HepG2 (cell line): ENCODE results near the gene GRK5. TPM values are rescaled to one million over a fixed set of nuclear protein-coding genes. Genes with fewer than 3 reads are reported as not detected.

Experiments
- ATAC-seq: fragments of 200-7000 bp; cut with Tn5 transposase; 3 replicates; pipeline ENCODE4 v1.9.1; 2020; ENCODE audit warnings: mild to moderate bottlenecking, moderate library complexity
- BruUV-seq: library from RNA; stranded (reverse); fragments of 400-500 nt; replicated peaks from 2 replicates; lab custom pipeline; 2021; lab: Mats Ljungman, UMichigan
- CTCF ChIA-PET: fragments of 300-600 bp; formaldehyde crosslinking; extraction: SDS; loops from one replicate; lab custom pipeline; 2021; ENCODE audit warnings: low total read pairs, inconsistent platforms, low intra/inter-chr PET ratio; lab: Yijun Ruan, JAX
- POLR2A ChIA-PET: fragments of 350-600 bp; sonication (Branson Sonifier 250); formaldehyde crosslinking; loops from one replicate; lab custom pipeline; 2020; ENCODE audit warnings: antibody characterized with exemption, inconsistent platforms; lab: Yijun Ruan, JAX
- DNase-seq: peaks from one replicate; pipeline ENCODE4 v3.0.0-alpha.2; 2015; ENCODE audit warnings: low spot score
- FAIRE-seq: peaks from 3 replicates; lab custom pipeline; 2011; peaks lifted over from hg19 to GRCh38; lab: Jason Lieb, UNC
- H2AFZ ChIP-seq: one replicate; pipeline ENCODE4 v1.6.1; 2011; ENCODE audit warnings: low read length, inconsistent platforms
- H3K27ac ChIP-seq: fragments of 300-600 bp; 3 replicates; pipeline ENCODE4 v1.8.0; 2011; ENCODE audit warnings: mixed run types, mild to moderate bottlenecking, mixed read lengths, low read length, inconsistent platforms; ENCODE audit not compliant: insufficient read depth; ENCODE audit errors: extremely low read length
- H3K27me3 ChIP-seq, 2 experiments: fragments of 200-600 bp in 1 of 2; 2 replicates in 1 of 2; 3 replicates in 1 of 2; pipeline versions ENCODE4 v1.6.0 to v1.8.0; 2011; ENCODE audit warnings: low read length in 2 of 2, mild to moderate bottlenecking in 2 of 2, moderate library complexity in 2 of 2, inconsistent platforms in 1 of 2; ENCODE audit not compliant: insufficient read depth in 2 of 2, control insufficient read depth in 1 of 2
- H3K36me3 ChIP-seq, 2 experiments: fragments of 200-600 bp in 1 of 2; replicated peaks in 1 of 2; 2 replicates in 1 of 2; 3 replicates in 1 of 2; pipeline versions ENCODE4 v1.5.1 to v1.8.0; 2011; ENCODE audit warnings: low read length in 2 of 2, inconsistent platforms in 1 of 2; ENCODE audit not compliant: insufficient read depth in 2 of 2, control insufficient read depth in 1 of 2
- H3K4me1 ChIP-seq: 2 replicates; pipeline ENCODE4 v1.5.1; 2012; ENCODE audit warnings: low read length, inconsistent platforms; ENCODE audit not compliant: insufficient read depth
- H3K4me2 ChIP-seq: 2 replicates; pipeline ENCODE4 v1.6.0; 2011; ENCODE audit warnings: low read depth, low read length, inconsistent platforms
- H3K4me3 ChIP-seq, 3 experiments: fragments of 200-600 bp in 1 of 3; sonication (generic), shearing (Covaris generic) in 1 of 3; replicated peaks in 1 of 3; 2 replicates each; pipeline ENCODE4 v1.5.1; 2011 to 2016; ENCODE audit warnings: low read length in 3 of 3, inconsistent platforms in 2 of 3, low read depth in 2 of 3, mild to moderate bottlenecking in 2 of 3, control low read depth in 1 of 3, mixed read lengths in 1 of 3; ENCODE audit not compliant: insufficient read depth in 1 of 3
- H3K79me2 ChIP-seq: one replicate; pipeline ENCODE4 v1.6.1; 2011; ENCODE audit warnings: low read length, inconsistent platforms; ENCODE audit not compliant: insufficient read depth
- H3K9ac ChIP-seq: 2 replicates; pipeline ENCODE4 v1.6.0; 2011; ENCODE audit warnings: mild to moderate bottlenecking, low read depth, low read length, inconsistent platforms; ENCODE audit not compliant: insufficient read depth
- H3K9me3 ChIP-seq: 2 replicates; pipeline ENCODE4 v1.5.1; 2012; ENCODE audit warnings: mild to moderate bottlenecking, low read length
- H4K20me1 ChIP-seq: 2 replicates; pipeline ENCODE4 v1.6.0; 2011; ENCODE audit warnings: inconsistent platforms, mild to moderate bottlenecking, low read length, moderate library complexity; ENCODE audit not compliant: insufficient read depth
- ATF7-NPFF ChIP-seq: sonication (generic); formaldehyde crosslinking; IDR thresholded peaks from 2 replicates; pipeline ENCODE4 v1.8.1; 2023; ENCODE audit warnings: mild to moderate bottlenecking, low read depth, missing genetic modification reagents, moderate library complexity
- E2F5 ChIP-seq: sonication (generic); formaldehyde crosslinking; conservative IDR thresholded peaks from 2 replicates; pipeline ENCODE4 v1.4.0; 2020; ENCODE audit warnings: missing genetic modification reagents
- GZF1 ChIP-seq: sonication (generic); formaldehyde crosslinking; IDR thresholded peaks from 2 replicates; pipeline ENCODE4 v1.5.1; 2020; ENCODE audit warnings: mild to moderate bottlenecking, missing genetic modification reagents
- HNRNPLL ChIP-seq: fragments of 200-400 bp; formaldehyde crosslinking; IDR thresholded peaks from 2 replicates; pipeline ENCODE4 v1.6.1; 2017; ENCODE audit warnings: mild to moderate bottlenecking, low read depth, low read length; ENCODE audit not compliant: poor library complexity, severe bottlenecking
- KLF11 ChIP-seq: IDR thresholded peaks from 2 replicates; pipeline ENCODE4 v1.6.1; 2016; ENCODE audit warnings: missing compliant biosample characterization
- LRRFIP1 ChIP-seq: sonication (generic); formaldehyde crosslinking; conservative IDR thresholded peaks from 2 replicates; pipeline ENCODE4 v1.4.0; 2020; ENCODE audit warnings: missing genetic modification reagents
- RAD21 ChIP-seq: fragments of 450-650 bp; formaldehyde crosslinking; IDR thresholded peaks from 2 replicates; pipeline ENCODE4 v1.5.0; 2020; ENCODE audit warnings: mild to moderate bottlenecking
- RXRA ChIP-seq: sonication (generic); formaldehyde crosslinking; IDR thresholded peaks from 2 replicates; pipeline ENCODE4 v1.5.1; 2020; ENCODE audit warnings: missing genetic modification reagents
- ZMYM2 ChIP-seq: sonication (generic); formaldehyde crosslinking; IDR thresholded peaks from 2 replicates; pipeline ENCODE4 v1.8.0; 2022; ENCODE audit warnings: mild to moderate bottlenecking, missing genetic modification reagents
- WGBS: methylation state at CpG from one replicate; pipeline ENCODE4 v1.1.6; 2017; ENCODE audit warnings: low lambda C conversion rate; 5-methylcytosine and 5-hydroxymethylcytosine counted together
- in situ Hi-C: cut with HindIII; loops from 2 replicates; pipeline ENCODE4 v1.10.0; 2017; ENCODE audit warnings: low pct_unique_long_range_greater_than_20kb; ENCODE audit not compliant: extremely low pct_ligation_motif_present
- intact Hi-C: fragments of 100-400 bp; cut with micrococcal nuclease; formaldehyde crosslinking; loops from one replicate; pipeline ENCODE4 v1.10.0; 2022; ENCODE audit not compliant: unreplicated experiment
- polyA plus RNA-seq, 8 experiments: library from polyadenylated mRNA; depleted of rRNA in 3 of 8; stranded (reverse) in 7 of 8; unstranded in 1 of 8; fragments of >200 nt; fragmentation: Illumina TruSeq in 4 of 8; extraction: Trizol in 4 of 8; gene quantifications; 2 replicates each; pipeline versions ENCODE4 v1.2.1 to v1.2.3, GENCODE V29; 2011 to 2016; ENCODE audit warnings: low read depth in 4 of 8, missing spikeins in 1 of 8, mixed read lengths in 1 of 8; ENCODE audit not compliant: insufficient read depth in 1 of 8
- total RNA-seq, 5 experiments: library from RNA; depleted of rRNA; stranded (reverse); fragments of >200 nt; fragmentation: Illumina TruSeq; extraction: Trizol; gene quantifications; 2 replicates each; pipeline ENCODE4 v1.2.3, GENCODE V29; 2016; ENCODE audit warnings: low read depth in 1 of 5

Gene GRK5
- total and polyA plus RNA-seq, 2 of the 13 experiments (the other 11 are each of a cell fraction or from before 2014, with no cell fraction given) = 10.4 to 12.6 TPM

GRCh38 chr10:119455609-119456434 is 248.5 kb downstream of the GRK5 start:
- no peak for FAIRE-seq
- POLR2A ChIA-PET = no interaction called here
- BruUV-seq = no TSS peak

More at GRCh38 chr10:119455609-119456434, 248.5 kb downstream of the GRK5 start:
- in situ Hi-C loops = no loop called here
- TF ChIP-seq GZF1 (CRISPR knock-in tag) (no peak), RXRA (CRISPR knock-in tag) (no peak), ZMYM2 (CRISPR knock-in tag) (no peak), ATF7-NPFF (CRISPR knock-in tag) (no peak), RAD21 (CRISPR knock-in tag) (no peak), LRRFIP1 (CRISPR knock-in tag) (no peak), E2F5 (no peak), HNRNPLL (no peak), KLF11 (no peak)
- TF ChIP-seq, all 625 proteins: peak for 0
- peaks cover 0 to 1% of the 10 kb centered on the region in 2 experiments; a peak in 2 of 5 replicates for H3K36me3 ChIP-seq
- H3K27me3 ChIP-seq = no peaks in the 10 kb centered on the region
- intact Hi-C loops = no loop called here
- peaks cover 8% of the 10 kb centered on the region for H3K4me1 ChIP-seq
- no peak overlapping the region for H3K4me2 ChIP-seq
- no peak overlapping the region for H2AFZ ChIP-seq
- 93% methylated on average over 18 of the region's 23 CpGs for WGBS
- no peaks in the 10 kb centered on the region for H3K79me2 ChIP-seq
- DNase-seq = no peak
- CTCF ChIA-PET = no interaction called here
- no peak for ATAC-seq
- no peaks in the 10 kb centered on the region for H4K20me1 ChIP-seq
- no peaks in the 10 kb centered on the region for H3K9me3 ChIP-seq
- H3K4me3 ChIP-seq = no peak overlapping the region
- no peak overlapping the region for H3K9ac ChIP-seq
- H3K27ac ChIP-seq = no peak overlapping the region
